ENCODE data around the gene EEFSEC. TPM values are rescaled to one million over a fixed set of nuclear protein-coding genes. Genes with fewer than 3 reads are reported as not detected.

Gene EEFSEC
- total and polyA plus RNA-seq, 7 experiments from 2014 or later = 17.3 to 31.4 (median 18.3) TPM

- POLR2A ChIA-PET = no interaction called here
- DNase-seq = no peak
Observed at GRCh38 chr3:128358156-128358895, 205.0 kb downstream of the EEFSEC start.

DNA sequence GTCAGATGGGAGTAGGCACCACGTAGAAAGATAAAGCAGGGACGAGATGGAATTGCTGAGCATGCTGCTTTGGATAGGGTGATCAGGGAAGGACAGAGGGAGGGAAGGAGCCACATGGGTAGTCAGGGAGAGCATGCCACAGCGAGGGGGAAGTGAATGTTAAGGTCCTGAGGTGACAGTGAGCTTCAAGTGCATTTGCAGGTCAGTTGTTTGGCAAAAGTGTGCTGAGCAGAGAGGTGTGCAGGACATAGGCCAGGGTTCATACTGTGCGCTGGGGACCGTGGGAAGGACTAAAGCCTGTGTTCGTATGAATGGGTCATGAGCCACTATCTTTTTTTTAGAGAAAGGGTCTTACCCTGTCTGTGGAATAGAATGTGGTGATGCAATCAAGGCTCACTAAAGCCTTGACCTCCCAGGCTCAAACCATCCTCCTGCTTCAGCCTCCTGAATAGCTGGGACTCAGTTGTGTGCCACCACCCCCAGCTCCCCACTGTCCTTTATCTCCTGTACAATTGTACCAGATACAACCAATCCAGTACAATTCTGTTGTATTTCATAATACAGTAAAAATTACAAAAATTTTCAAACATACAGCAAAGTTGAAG, 205.9 kb downstream of the EEFSEC start:
- intact Hi-C loops (cut with micrococcal nuclease) = no loop called here
- Histone ChIP-seq H3K4me3 (ENCODE audit: low read length) (no peak overlapping the region), H3K4me1 (ENCODE audit: control insufficient read depth in 2 of 2, insufficient read depth in 2 of 2, low read length in 2 of 2) (no peaks in the 10 kb centered on the region), H3K27ac (ENCODE audit: low read depth, low read length) (no peak overlapping the region), H3K9me3 (ENCODE audit: control insufficient read depth in 2 of 3, low read length in 3 of 3) (no peaks in the 10 kb centered on the region), H3K36me3 (ENCODE audit: control insufficient read depth in 2 of 3, insufficient read depth in 3 of 3, low read length in 3 of 3) (peaks cover 0 to 47% (median 0%) of the 10 kb centered on the region in 3 experiments), H3K27me3 (ENCODE audit: control insufficient read depth in 2 of 2, insufficient read depth in 2 of 2, low read length in 2 of 2) (no peaks in the 10 kb centered on the region)
- no peak overlapping the region for H3K4me3 Mint-ChIP-seq
- peaks cover 0 to 1% (median 0%) of the 10 kb centered on the region in 11 donors for H3K9me3 Mint-ChIP-seq
- ChIA-PET POLR2A (no interaction called here), CTCF (no interaction called here)
- ATAC-seq (no peak), DNase-seq (no peak)
- H3K36me3 Mint-ChIP-seq = peaks cover 0 to 47% (median 9%) of the 10 kb centered on the region in 5 donors
- H3K27me3 Mint-ChIP-seq = no peaks in the 10 kb centered on the region
- peak overlapping the region in 2 of 9 donors; percentile 16 to 33 for H3K27ac Mint-ChIP-seq
- H3K4me1 Mint-ChIP-seq = peaks cover 0 to 11% (median 0%) of the 10 kb centered on the region in 7 donors

More at GRCh38 chr3:128358156-128358895, 205.0 kb downstream of the EEFSEC start:
- Histone ChIP-seq H3K36me3 (ENCODE audit: control insufficient read depth in 2 of 3, insufficient read depth in 3 of 3, low read length in 3 of 3) (peaks cover 0 to 54% (median 0%) of the 10 kb centered on the region in 3 experiments), H3K27ac (ENCODE audit: low read depth, low read length) (no peak overlapping the region), H3K4me3 (ENCODE audit: low read length) (no peak overlapping the region), H3K4me1 (ENCODE audit: control insufficient read depth in 2 of 2, insufficient read depth in 2 of 2, low read length in 2 of 2) (no peaks in the 10 kb centered on the region), H3K27me3 (ENCODE audit: control insufficient read depth in 2 of 2, insufficient read depth in 2 of 2, low read length in 2 of 2) (no peaks in the 10 kb centered on the region), H3K9me3 (ENCODE audit: control insufficient read depth in 2 of 3, low read length in 3 of 3) (no peaks in the 10 kb centered on the region)
- H3K4me1 Mint-ChIP-seq = peaks cover 0 to 11% (median 0%) of the 10 kb centered on the region in 7 donors
- H3K9me3 Mint-ChIP-seq = peaks cover 0 to 1% (median 0%) of the 10 kb centered on the region in 11 donors
- peak overlapping the region in 1 of 9 donors; percentile 92 for H3K27ac Mint-ChIP-seq
- H3K36me3 Mint-ChIP-seq = peaks cover 0 to 49% (median 9%) of the 10 kb centered on the region in 5 donors
- CTCF ChIA-PET = no interaction called here
- intact Hi-C loops (cut with micrococcal nuclease) = no loop called here
- no peaks in the 10 kb centered on the region for H3K27me3 Mint-ChIP-seq
- no peak overlapping the region for H3K4me3 Mint-ChIP-seq
- ATAC-seq = no peak

GRCh38 chr3:128359846-128360642, 206.8 kb downstream of the EEFSEC start:
- Histone ChIP-seq H3K27me3 (ENCODE audit: control insufficient read depth in 2 of 2, insufficient read depth in 2 of 2, low read length in 2 of 2) (no peaks in the 10 kb centered on the region), H3K4me3 (ENCODE audit: low read length) (no peak overlapping the region), H3K27ac (ENCODE audit: low read depth, low read length) (no peak overlapping the region), H3K9me3 (ENCODE audit: control insufficient read depth in 2 of 3, low read length in 3 of 3) (no peaks in the 10 kb centered on the region), H3K36me3 (ENCODE audit: control insufficient read depth in 2 of 3, insufficient read depth in 3 of 3, low read length in 3 of 3) (peaks cover 0 to 43% (median 0%) of the 10 kb centered on the region in 3 experiments), H3K4me1 (ENCODE audit: control insufficient read depth in 2 of 2, insufficient read depth in 2 of 2, low read length in 2 of 2) (no peaks in the 10 kb centered on the region)
- peaks cover 0 to 49% (median 9%) of the 10 kb centered on the region in 5 donors for H3K36me3 Mint-ChIP-seq
- POLR2A ChIA-PET = no interaction called here
- H3K9me3 Mint-ChIP-seq = peaks cover 0 to 1% (median 0%) of the 10 kb centered on the region in 11 donors
- no peaks in the 10 kb centered on the region for H3K27me3 Mint-ChIP-seq
- peaks cover 0 to 9% (median 0%) of the 10 kb centered on the region in 7 donors for H3K4me1 Mint-ChIP-seq
- no peak overlapping the region for H3K27ac Mint-ChIP-seq
- H3K4me3 Mint-ChIP-seq = no peak overlapping the region
- no peak for DNase-seq
- CTCF ChIA-PET = no interaction called here
- ATAC-seq = no peak
- intact Hi-C loops (cut with micrococcal nuclease) = no loop called here

DNA sequence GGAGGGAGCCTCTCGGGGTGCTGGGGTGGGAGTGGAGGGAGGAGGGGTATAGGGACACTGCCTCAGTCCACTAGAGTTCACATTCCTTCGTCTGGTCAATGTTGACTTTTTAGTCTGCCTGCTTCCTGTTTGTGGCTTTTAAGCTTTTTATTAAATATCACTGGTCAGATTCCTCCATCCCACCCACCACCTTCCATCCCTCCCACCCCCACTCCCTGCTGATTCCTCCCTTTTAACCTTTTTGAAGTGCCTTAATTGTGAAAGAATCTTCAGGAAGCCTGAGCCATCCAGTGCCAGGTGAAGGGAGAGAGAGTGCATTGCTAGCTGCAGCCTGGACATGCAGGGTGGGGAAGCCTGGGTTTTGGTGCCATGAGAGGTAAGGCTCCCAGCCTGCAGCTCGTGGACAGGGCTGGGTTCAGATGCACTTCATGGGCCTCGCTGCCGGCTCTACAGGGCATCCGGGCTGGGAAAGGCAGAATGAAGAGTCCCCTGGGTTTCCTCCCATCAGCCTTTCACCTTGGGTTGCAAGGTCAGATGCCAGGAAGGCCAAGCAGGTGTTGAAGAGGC, 207.5 kb downstream of the EEFSEC start:
- peaks cover 0 to 2% (median 0%) of the 10 kb centered on the region in 11 donors for H3K9me3 Mint-ChIP-seq
- H3K9me3 ChIP-seq (ENCODE audit: control insufficient read depth in 2 of 3, low read length in 3 of 3) = no peaks in the 10 kb centered on the region
- ChIA-PET POLR2A (no interaction called here), CTCF (no interaction called here)
- H3K4me3 ChIP-seq (ENCODE audit: low read length) = no peak overlapping the region
- peaks cover 0 to 5% (median 0%) of the 10 kb centered on the region in 7 donors for H3K4me1 Mint-ChIP-seq
- H3K27me3 ChIP-seq (ENCODE audit: control insufficient read depth in 2 of 2, insufficient read depth in 2 of 2, low read length in 2 of 2) = no peaks in the 10 kb centered on the region
- DNase-seq (no peak), ATAC-seq (no peak)
- H3K36me3 ChIP-seq (ENCODE audit: control insufficient read depth in 2 of 3, insufficient read depth in 3 of 3, low read length in 3 of 3) = peaks cover 0 to 47% (median 0%) of the 10 kb centered on the region in 3 experiments
- H3K27me3 Mint-ChIP-seq = no peaks in the 10 kb centered on the region
- H3K27ac ChIP-seq (ENCODE audit: low read depth, low read length) = no peak overlapping the region
- intact Hi-C loops (cut with micrococcal nuclease) = no loop called here
- no peak overlapping the region for H3K4me3 Mint-ChIP-seq
- peaks cover 0 to 50% (median 9%) of the 10 kb centered on the region in 5 donors for H3K36me3 Mint-ChIP-seq
- H3K4me1 ChIP-seq (ENCODE audit: control insufficient read depth in 2 of 2, insufficient read depth in 2 of 2, low read length in 2 of 2) = no peaks in the 10 kb centered on the region
- H3K27ac Mint-ChIP-seq = no peak overlapping the region

GRCh38 chr3:128362026-128362965, 209.0 kb downstream of the EEFSEC start:
- DNase-seq (no peak), ATAC-seq (no peak)
- no peaks in the 10 kb centered on the region for H3K27me3 Mint-ChIP-seq
- Histone ChIP-seq H3K27ac (ENCODE audit: low read depth, low read length) (no peak overlapping the region), H3K9me3 (ENCODE audit: control insufficient read depth in 2 of 3, low read length in 3 of 3) (no peaks in the 10 kb centered on the region), H3K4me1 (ENCODE audit: control insufficient read depth in 2 of 2, insufficient read depth in 2 of 2, low read length in 2 of 2) (no peaks in the 10 kb centered on the region), H3K4me3 (ENCODE audit: low read length) (no peak overlapping the region), H3K36me3 (ENCODE audit: control insufficient read depth in 2 of 3, insufficient read depth in 3 of 3, low read length in 3 of 3) (peaks cover 0 to 57% (median 0%) of the 10 kb centered on the region in 3 experiments), H3K27me3 (ENCODE audit: control insufficient read depth in 2 of 2, insufficient read depth in 2 of 2, low read length in 2 of 2) (no peaks in the 10 kb centered on the region)
- peaks cover 0 to 1% (median 0%) of the 10 kb centered on the region in 7 donors for H3K4me1 Mint-ChIP-seq
- peaks cover 0 to 50% (median 4%) of the 10 kb centered on the region in 5 donors for H3K36me3 Mint-ChIP-seq
- ChIA-PET POLR2A (no interaction called here), CTCF (no interaction called here)
- intact Hi-C loops (cut with micrococcal nuclease) = no loop called here
- no peak overlapping the region for H3K27ac Mint-ChIP-seq
- peaks cover 0 to 2% (median 0%) of the 10 kb centered on the region in 11 donors for H3K9me3 Mint-ChIP-seq
- H3K4me3 Mint-ChIP-seq = no peak overlapping the region

GRCh38 chr3:128364291-128364690, 211.0 kb downstream of the EEFSEC start:
- ChIA-PET POLR2A (no interaction called here), CTCF (no interaction called here)
- H3K27me3 Mint-ChIP-seq = no peaks in the 10 kb centered on the region
- no peaks in the 10 kb centered on the region for H3K9me3 ChIP-seq (ENCODE audit: control insufficient read depth in 2 of 3, low read length in 3 of 3)
- no peak overlapping the region for H3K4me3 ChIP-seq (ENCODE audit: low read length)
- no peaks in the 10 kb centered on the region for H3K4me1 ChIP-seq (ENCODE audit: control insufficient read depth in 2 of 2, insufficient read depth in 2 of 2, low read length in 2 of 2)
- DNase-seq (no peak), ATAC-seq (no peak)
- H3K27ac Mint-ChIP-seq = peak overlapping the region in 1 of 9 donors; percentile 43
- no peaks in the 10 kb centered on the region for H3K27me3 ChIP-seq (ENCODE audit: control insufficient read depth in 2 of 2, insufficient read depth in 2 of 2, low read length in 2 of 2)
- no peak overlapping the region for H3K27ac ChIP-seq (ENCODE audit: low read depth, low read length)
- intact Hi-C loops (cut with micrococcal nuclease) = no loop called here
- peaks cover 0 to 4% (median 0%) of the 10 kb centered on the region in 7 donors for H3K4me1 Mint-ChIP-seq
- H3K36me3 ChIP-seq (ENCODE audit: control insufficient read depth in 2 of 3, insufficient read depth in 3 of 3, low read length in 3 of 3) = peaks cover 0 to 47% (median 0%) of the 10 kb centered on the region in 3 experiments
- peaks cover 0 to 50% (median 4%) of the 10 kb centered on the region in 5 donors for H3K36me3 Mint-ChIP-seq
- no peak overlapping the region for H3K4me3 Mint-ChIP-seq
- H3K9me3 Mint-ChIP-seq = peaks cover 0 to 2% (median 0%) of the 10 kb centered on the region in 11 donors
